Measurements from ENCODE around the gene NELFCD. TPM values are rescaled to one million over a fixed set of nuclear protein-coding genes. Genes with fewer than 3 reads are reported as not detected.

NELFCD gene
- total and polyA plus RNA-seq, 9 of the 15 experiments (the other 6 are each of a cell fraction or from before 2014, with no cell fraction given), result 11.7 to 163 (median 96.5) TPM

DNA sequence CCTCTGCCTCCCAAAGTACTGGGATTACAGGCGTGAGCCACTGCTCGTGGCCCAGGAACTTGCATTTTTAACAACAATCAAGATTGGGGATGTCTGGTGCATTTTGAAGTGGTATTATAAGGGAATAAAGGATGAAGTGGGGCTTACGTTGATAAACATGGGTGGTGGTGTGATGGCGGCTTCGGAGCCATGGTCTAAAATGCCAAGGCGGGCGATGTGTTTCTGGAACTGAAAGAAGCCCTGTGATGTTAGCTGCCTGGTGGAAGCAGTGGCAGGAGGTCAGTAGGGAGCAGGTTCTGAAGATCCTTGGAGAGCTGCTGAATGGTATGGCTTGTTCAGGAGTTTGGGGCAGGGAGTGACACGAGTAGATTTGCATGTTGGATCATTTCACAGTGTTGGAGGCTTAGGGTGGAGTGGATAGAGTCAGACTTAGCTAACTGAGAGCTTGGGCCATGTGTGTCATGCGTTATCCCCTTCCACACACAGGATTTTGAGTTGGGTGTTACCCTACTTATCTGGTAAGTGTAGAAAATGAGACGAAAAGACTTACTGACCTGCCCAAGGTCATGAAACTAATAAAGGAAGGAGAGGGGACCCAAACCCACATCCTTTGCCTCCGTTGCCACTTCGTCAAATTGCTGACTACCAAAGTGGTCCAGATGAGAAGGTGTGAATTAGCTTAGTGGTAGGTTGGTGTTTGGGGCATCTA lies 1.5 kb downstream of the NELFCD start (continued):
- TF ChIP-seq, protein P1, sequence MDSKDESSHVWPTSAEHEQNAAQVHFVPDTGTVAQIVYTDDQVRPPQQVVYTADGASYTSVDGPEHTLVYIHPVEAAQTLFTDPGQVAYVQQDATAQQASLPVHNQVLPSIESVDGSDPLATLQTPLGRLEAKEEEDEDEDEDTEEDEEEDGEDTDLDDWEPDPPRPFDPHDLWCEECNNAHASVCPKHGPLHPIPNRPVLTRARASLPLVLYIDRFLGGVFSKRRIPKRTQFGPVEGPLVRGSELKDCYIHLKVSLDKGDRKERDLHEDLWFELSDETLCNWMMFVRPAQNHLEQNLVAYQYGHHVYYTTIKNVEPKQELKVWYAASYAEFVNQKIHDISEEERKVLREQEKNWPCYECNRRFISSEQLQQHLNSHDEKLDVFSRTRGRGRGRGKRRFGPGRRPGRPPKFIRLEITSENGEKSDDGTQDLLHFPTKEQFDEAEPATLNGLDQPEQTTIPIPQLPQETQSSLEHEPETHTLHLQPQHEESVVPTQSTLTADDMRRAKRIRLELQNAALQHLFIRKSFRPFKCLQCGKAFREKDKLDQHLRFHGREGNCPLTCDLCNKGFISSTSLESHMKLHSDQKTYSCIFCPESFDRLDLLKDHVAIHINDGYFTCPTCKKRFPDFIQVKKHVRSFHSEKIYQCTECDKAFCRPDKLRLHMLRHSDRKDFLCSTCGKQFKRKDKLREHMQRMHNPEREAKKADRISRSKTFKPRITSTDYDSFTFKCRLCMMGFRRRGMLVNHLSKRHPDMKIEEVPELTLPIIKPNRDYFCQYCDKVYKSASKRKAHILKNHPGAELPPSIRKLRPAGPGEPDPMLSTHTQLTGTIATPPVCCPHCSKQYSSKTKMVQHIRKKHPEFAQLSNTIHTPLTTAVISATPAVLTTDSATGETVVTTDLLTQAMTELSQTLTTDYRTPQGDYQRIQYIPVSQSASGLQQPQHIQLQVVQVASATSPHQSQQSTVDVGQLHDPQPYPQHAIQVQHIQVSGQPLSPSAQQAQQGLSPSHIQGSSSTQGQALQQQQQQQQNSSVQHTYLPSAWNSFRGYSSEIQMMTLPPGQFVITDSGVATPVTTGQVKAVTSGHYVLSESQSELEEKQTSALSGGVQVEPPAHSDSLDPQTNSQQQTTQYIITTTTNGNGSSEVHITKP (IDR thresholded peaks at IDR 0.05; ENCODE audit: partially characterized antibody), result peak; percentile 98
- TF ChIP-seq TEAD1 (CRISPR knock-in tag; IDR thresholded peaks at IDR 0.05), result no peak
- no peak for TF ChIP-seq ZNF24 (IDR thresholded peaks at IDR 0.05)
- TF ChIP-seq VEZF1 (CRISPR knock-in tag; IDR thresholded peaks at IDR 0.05), result no peak
- 0 out of 4 replicates have a peak, but pooled peaks of 1 of the 2 experiments have one; percentile 23 for TF ChIP-seq HDAC1 (IDR thresholded peaks at IDR 0.05)
- no peak for TF ChIP-seq IRF9 (tag; IDR thresholded peaks at IDR 0.05)
- peak in 1 of 3 experiments; percentile 29 for TF ChIP-seq YY1 (IDR thresholded peaks at IDR 0.05; ENCODE audit: borderline replicate concordance in 1 of 3, control insufficient read depth in 1 of 3, extremely low read depth in 1 of 3, insufficient read depth in 3 of 3, insufficient read length in 1 of 3, insufficient replicate concordance in 2 of 3, low read depth in 1 of 3, low read length in 2 of 3)
- TF ChIP-seq, protein P2, sequence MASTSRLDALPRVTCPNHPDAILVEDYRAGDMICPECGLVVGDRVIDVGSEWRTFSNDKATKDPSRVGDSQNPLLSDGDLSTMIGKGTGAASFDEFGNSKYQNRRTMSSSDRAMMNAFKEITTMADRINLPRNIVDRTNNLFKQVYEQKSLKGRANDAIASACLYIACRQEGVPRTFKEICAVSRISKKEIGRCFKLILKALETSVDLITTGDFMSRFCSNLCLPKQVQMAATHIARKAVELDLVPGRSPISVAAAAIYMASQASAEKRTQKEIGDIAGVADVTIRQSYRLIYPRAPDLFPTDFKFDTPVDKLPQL (IDR thresholded peaks at IDR 0.05; ENCODE audit: extremely low read depth, insufficient read length), result no peak
- no peak for TF ChIP-seq ARID1B (IDR thresholded peaks at IDR 0.05)
- TF ChIP-seq ZNF224 (CRISPR knock-in tag; IDR thresholded peaks at IDR 0.05), result no peak
- TF ChIP-seq TBP (optimal IDR thresholded peaks at IDR 0.05; ENCODE audit: low read depth, low read length), result peak; percentile 7
- TF ChIP-seq ZNF395 (CRISPR knock-in tag; IDR thresholded peaks at IDR 0.05), result no peak
- no peak for TF ChIP-seq NCOA6 (IDR thresholded peaks at IDR 0.05)
- TF ChIP-seq, protein P3, sequence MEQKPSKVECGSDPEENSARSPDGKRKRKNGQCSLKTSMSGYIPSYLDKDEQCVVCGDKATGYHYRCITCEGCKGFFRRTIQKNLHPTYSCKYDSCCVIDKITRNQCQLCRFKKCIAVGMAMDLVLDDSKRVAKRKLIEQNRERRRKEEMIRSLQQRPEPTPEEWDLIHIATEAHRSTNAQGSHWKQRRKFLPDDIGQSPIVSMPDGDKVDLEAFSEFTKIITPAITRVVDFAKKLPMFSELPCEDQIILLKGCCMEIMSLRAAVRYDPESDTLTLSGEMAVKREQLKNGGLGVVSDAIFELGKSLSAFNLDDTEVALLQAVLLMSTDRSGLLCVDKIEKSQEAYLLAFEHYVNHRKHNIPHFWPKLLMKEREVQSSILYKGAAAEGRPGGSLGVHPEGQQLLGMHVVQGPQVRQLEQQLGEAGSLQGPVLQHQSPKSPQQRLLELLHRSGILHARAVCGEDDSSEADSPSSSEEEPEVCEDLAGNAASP (IDR thresholded peaks at IDR 0.05), result no peak
- TF ChIP-seq ZNF668 (CRISPR knock-in tag; IDR thresholded peaks at IDR 0.05), result no peak
- peak in 1 of 2 experiments; percentile 85; a peak in 2 of 4 replicates for TF ChIP-seq FOXK2 (conservative IDR thresholded peaks at IDR 0.05 in 1 of 2, IDR thresholded peaks at IDR 0.05 in 1 of 2; ENCODE audit: low read depth in 2 of 2)
